ENCODE data around the gene PGS1.

GRCh38 chr17:78357672-78358537 lies 20.5 kb upstream of the PGS1 start:
- TF ChIP-seq MEF2A (IDR thresholded peaks at IDR 0.05; ENCODE audit: insufficient read depth, low read depth, low read length) (no peak), POLR2AphosphoS5 (IDR thresholded peaks at IDR 0.05; ENCODE audit: low read length) (peak; percentile 25; the same call in 1 of the 2 replicates), CTCF (IDR thresholded peaks at IDR 0.05 in 2 of 3, conservative IDR thresholded peaks at IDR 0.05 in 1 of 3; ENCODE audit: control insufficient read depth in 2 of 3, extremely low read depth in 1 of 3, insufficient read depth in 1 of 3, low read depth in 3 of 3, low read length in 3 of 3) (no peak), TAF1 (IDR thresholded peaks at IDR 0.05; ENCODE audit: borderline replicate concordance, low read depth, low read length) (no peak), PBX3 (IDR thresholded peaks at IDR 0.05; ENCODE audit: insufficient replicate concordance, low read depth, low read length) (no peak), IRF4 (IDR thresholded peaks at IDR 0.05; ENCODE audit: low read depth, low read length) (no peak), EED (IDR thresholded peaks at IDR 0.05; ENCODE audit: low read depth) (no peak), ZNF384 (IDR thresholded peaks at IDR 0.05; ENCODE audit: borderline replicate concordance, low read depth, low read length) (no peak), ETV6 (conservative IDR thresholded peaks at IDR 0.05 in 1 of 2, IDR thresholded peaks at IDR 0.05 in 1 of 2; ENCODE audit: borderline replicate concordance in 1 of 2, low read depth in 1 of 2) (no peak), ATF3 (IDR thresholded peaks at IDR 0.05; ENCODE audit: borderline replicate concordance, extremely low read depth, low read depth, low read length) (no peak), RAD21 (IDR thresholded peaks at IDR 0.05; ENCODE audit: insufficient read depth, low read depth, low read length) (no peak), SP1 (IDR thresholded peaks at IDR 0.05; ENCODE audit: low read depth, low read length) (no peak)
